PC-3 (cell line): Measurements from ENCODE around the gene HEXB. TPM values are rescaled to one million over a fixed set of nuclear protein-coding genes. Genes with fewer than 3 reads are reported as not detected.
A peak's percentile ranks its signal among the peaks of the same experiment; 100 is the strongest.

Source experiments
- ATAC-seq: fragments of 200-7000 bp; cut with Tn5 transposase; 2 replicates; pipeline ENCODE4 v1.9.1; 2020; ENCODE audit warnings: mild to moderate bottlenecking, moderate library complexity
- BruUV-seq: library from RNA; stranded (reverse); fragments of 400-500 nt; replicated peaks from 2 replicates; lab custom pipeline; 2021; lab: Mats Ljungman, UMichigan
- CTCF ChIA-PET: fragments of 300-600 bp; sonication (Branson Sonifier 250); formaldehyde crosslinking; loops from one replicate; lab custom pipeline; 2022; ENCODE audit warnings: antibody characterized with exemption; lab: Charles Lee
- POLR2A ChIA-PET: fragments of 300-600 bp; sonication (Branson Sonifier 250); formaldehyde crosslinking; loops from one replicate; lab custom pipeline; 2022; ENCODE audit warnings: antibody characterized with exemption; ENCODE audit not compliant: unreplicated experiment; lab: Charles Lee
- DNase-seq: peaks from one replicate; pipeline ENCODE4 v3.0.0-alpha.2; 2015
- H2AFZ ChIP-seq: fragments of 300-600 bp; sonication (generic); 2 replicates; pipeline ENCODE4 v1.6.0; 2016; ENCODE audit warnings: antibody characterized with exemption, low read length
- H3F3A ChIP-seq: fragments of 300-600 bp; sonication (generic); one replicate; pipeline ENCODE4 v1.6.0; 2017; ENCODE audit warnings: antibody characterized with exemption, low read length, control low read depth, mild to moderate bottlenecking; ENCODE audit not compliant: unreplicated experiment
- H3K27ac ChIP-seq: fragments of 300-600 bp; sonication (generic); 2 replicates; pipeline ENCODE4 v1.5.1; 2016; ENCODE audit warnings: mild to moderate bottlenecking, low read length
- H3K27me3 ChIP-seq: fragments of 300-600 bp; sonication (generic); 2 replicates; pipeline ENCODE4 v1.6.1; 2016; ENCODE audit warnings: low read length, mixed read lengths
- H3K36me3 ChIP-seq: fragments of 300-600 bp; sonication (generic); 2 replicates; pipeline ENCODE4 v1.6.1; 2016; ENCODE audit warnings: low read depth, mixed run types, low read length, mixed read lengths
- H3K4me1 ChIP-seq: fragments of 300-600 bp; sonication (generic); 2 replicates; pipeline ENCODE4 v1.5.1; 2016; ENCODE audit warnings: low read length; ENCODE audit not compliant: insufficient read depth
- H3K4me2 ChIP-seq: fragments of 300-600 bp; sonication (generic); 2 replicates; pipeline ENCODE4 v1.6.0; 2016; ENCODE audit warnings: low read length
- H3K4me3 ChIP-seq: fragments of 300-600 bp; sonication (generic); 2 replicates; pipeline ENCODE4 v1.5.1; 2016; ENCODE audit warnings: mild to moderate bottlenecking, low read length, mixed read lengths
- H3K79me2 ChIP-seq: fragments of 300-600 bp; sonication (generic); 2 replicates; pipeline ENCODE4 v1.6.1; 2017; ENCODE audit warnings: low read length, mixed read lengths
- H3K9ac ChIP-seq: fragments of 300-600 bp; sonication (generic); 2 replicates; pipeline ENCODE4 v1.6.0; 2016; ENCODE audit warnings: mild to moderate bottlenecking, low read length
- H3K9me2 ChIP-seq: fragments of 300-600 bp; sonication (generic); replicated peaks from 2 replicates; pipeline ENCODE4 v1.6.1; 2016; ENCODE audit warnings: mixed run types, low read length, mixed read lengths
- H3K9me3 ChIP-seq: fragments of 300-600 bp; sonication (generic); 2 replicates; pipeline ENCODE4 v1.6.1; 2016; ENCODE audit warnings: low read length, mixed read lengths
- H4K20me1 ChIP-seq: fragments of 300-600 bp; sonication (generic); 2 replicates; pipeline ENCODE4 v1.6.1; 2016; ENCODE audit warnings: low read length, mixed read lengths
- CTCF ChIP-seq: fragments of 300-600 bp; sonication (generic); conservative IDR thresholded peaks from 2 replicates; pipeline ENCODE4 v1.5.1; 2017; ENCODE audit warnings: antibody characterized with exemption, low read depth, mild to moderate bottlenecking, low read length
- EZH2 ChIP-seq: fragments of 300-600 bp; sonication (generic); IDR thresholded peaks from one replicate; pipeline ENCODE4 v1.6.1; 2017; ENCODE audit warnings: antibody characterized with exemption, mild to moderate bottlenecking, low read length; ENCODE audit not compliant: unreplicated experiment
- EZH2phosphoT487 ChIP-seq: fragments of 300-600 bp; sonication (generic); IDR thresholded peaks from 2 replicates; pipeline ENCODE4 v1.6.1; 2018; ENCODE audit warnings: mild to moderate bottlenecking, antibody characterized with exemption, low read length, borderline replicate concordance
- intact Hi-C: fragments of 100-400 bp; cut with micrococcal nuclease; formaldehyde crosslinking; loops from 2 replicates; pipeline ENCODE4 v1.9.0; 2023
- total RNA-seq: library from RNA; depleted of rRNA; stranded (reverse); fragments of >200 nt; gene quantifications from 2 replicates; pipeline ENCODE4 v1.2.3, GENCODE V29; 2014

HEXB gene
- total RNA-seq, 1 experiment from 2014 or later: 91.5 TPM

- intact Hi-C loops: loop anchor here (5.0 kb wide), 3 partner anchors 248 to 408 kb away; no protein-coding TSS in a partner anchor
- Histone ChIP-seq H3K79me2 (peaks cover 49% of the 10 kb centered on the region), H3K4me3 (peak within 1 kb of the TSS; percentile 91), H3K4me1 (peaks cover 57% of the 10 kb centered on the region), H3K9me2 (no peaks in the 10 kb centered on the region), H3F3A (peaks cover 6% of the 10 kb centered on the region), H3K27ac (peak within 1 kb of the TSS; percentile 69), H2AFZ (peak within 1 kb of the TSS; percentile 73), H3K9ac (peak within 1 kb of the TSS; percentile 78), H4K20me1 (peaks cover 27% of the 10 kb centered on the region), H3K4me2 (peak within 1 kb of the TSS; percentile 89), H3K27me3 (no peaks in the 10 kb centered on the region), H3K36me3 (peaks cover 7% of the 10 kb centered on the region), H3K9me3 (no peaks in the 10 kb centered on the region)
- POLR2A ChIA-PET: interaction anchor here (0.5 to 1.0 kb wide), 6 partner anchors 9 to 825 kb away, joined by 3 to 9 read pairs (median 4); no protein-coding TSS in a partner anchor
- no TSS peak for BruUV-seq
- DNase-seq (peak; percentile 87), ATAC-seq (peak; percentile 53)
- TF ChIP-seq EZH2: no peak
- TF ChIP-seq CTCF: peak; percentile 46
- CTCF ChIA-PET: interaction anchor here (0.5 to 0.9 kb wide), 4 partner anchors 97 to 738 kb away, joined by 3 to 5 read pairs (median 4); no protein-coding TSS in a partner anchor
These were observed 44.5 kb upstream of the HEXB start, which contains the start of gene ENC1 for GRCh38 chr5:74640450-74640953. TSS of gene ENC1 (minus strand) at chr5:74640728. CDS start at chr5:74636485, 4,243 bp downstream.

GRCh38 chr5:74640954-74641734 is 43.9 kb upstream of the HEXB start:
- DNase-seq (peak; percentile 89), ATAC-seq (peak; percentile 41)
- H3K36me3 ChIP-seq: peaks cover under 1% of the 10 kb centered on the region; the same call in 1 of the 2 replicates
- BruUV-seq: no TSS peak
- H3K27ac ChIP-seq: peak overlapping the region; percentile 69
- peak overlapping the region; percentile 89 for H3K4me2 ChIP-seq
- H3K79me2 ChIP-seq: peaks cover 43% of the 10 kb centered on the region
- H4K20me1 ChIP-seq: peaks cover 20% of the 10 kb centered on the region
- H3K27me3 ChIP-seq: no peaks in the 10 kb centered on the region
- TF ChIP-seq EZH2: no peak
- TF ChIP-seq EZH2phosphoT487: no peak
- no peak for TF ChIP-seq CTCF
- peaks cover 51% of the 10 kb centered on the region for H3K4me1 ChIP-seq
- peak overlapping the region; percentile 73 for H2AFZ ChIP-seq
- no peaks in the 10 kb centered on the region for H3K9me2 ChIP-seq
- intact Hi-C loops: loop anchor here (1.0 to 5.0 kb wide), 5 partner anchors 233 to 409 kb away; no protein-coding TSS in a partner anchor
- POLR2A ChIA-PET: interaction anchor here (0.5 to 1.0 kb wide), 5 partner anchors 9 to 826 kb away, joined by 3 to 9 read pairs (median 4); no protein-coding TSS in a partner anchor
- peaks cover 6% of the 10 kb centered on the region for H3F3A ChIP-seq
- peak overlapping the region; percentile 91 for H3K4me3 ChIP-seq
- H3K9me3 ChIP-seq: no peaks in the 10 kb centered on the region
- CTCF ChIA-PET: interaction anchor here (0.5 to 1.4 kb wide), 7 partner anchors 98 to 739 kb away, joined by 3 to 11 read pairs (median 4); no protein-coding TSS in a partner anchor
- peak overlapping the region; percentile 78 for H3K9ac ChIP-seq
